Skin of body (tissue), 2 donors: ENCODE results near the gene HBS1L. TPM values are rescaled to one million over a fixed set of nuclear protein-coding genes. Genes with fewer than 3 reads are reported as not detected.

Source experiments
- DNase-seq: peaks from one replicate; lab custom pipeline; 2025; lab: John Stamatoyannopoulos, UW
- total RNA-seq: library from RNA; depleted of rRNA; stranded (reverse); fragments of >200 nt; gene quantifications from one replicate; pipeline ENCODE4 v1.2.3, GENCODE V29; 2014

Gene HBS1L
- total RNA-seq, 1 donor from 2014 or later, result 73.6 TPM

GRCh38 chr6:134918418-134918961 lies 136.1 kb downstream of the HBS1L start:
- DNase-seq, result no peak

GRCh38 chr6:134911547-134911946 lies 143.1 kb downstream of the HBS1L start:
- no peak for DNase-seq

DNA sequence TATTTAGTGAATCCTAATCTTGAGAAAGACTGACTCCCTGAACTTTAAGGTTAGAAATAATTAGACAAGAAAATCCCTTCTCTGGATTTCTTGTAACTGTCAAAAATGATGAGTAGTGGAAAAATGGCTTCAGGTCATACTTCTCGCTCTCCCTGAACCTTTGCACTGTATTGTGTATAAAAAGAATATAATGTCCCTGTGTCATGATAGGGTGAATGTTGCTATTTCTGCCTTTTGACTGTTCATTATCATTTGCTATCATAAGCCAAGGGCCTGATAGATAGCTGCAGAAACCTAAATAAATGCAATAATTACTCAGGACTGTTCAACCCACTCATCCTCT lies 144.1 kb downstream of the HBS1L start:
- no peak for DNase-seq

Other genes with a start within 250 kb of the HBS1L start
- gene ALDH8A1, start 104.7 kb downstream of the HBS1L start, total RNA-seq, result 0.99 TPM
- 7.8 TPM for gene MYB, start 126.5 kb upstream of the HBS1L start, total RNA-seq